Hepatocyte (in vitro differentiated cells): ENCODE data around the gene FBLN2.

Experiments
- EZH2 ChIP-seq: fragments of 200-600 bp; sonication (generic); IDR thresholded peaks from 2 replicates; pipeline ENCODE4 v1.6.1; 2016; ENCODE audit warnings: antibody characterized with exemption, mild to moderate bottlenecking, borderline replicate concordance
- EZH2phosphoT487 ChIP-seq: fragments of 200-600 bp; sonication (generic); IDR thresholded peaks from one replicate; pipeline ENCODE4 v1.6.1; 2018; ENCODE audit warnings: antibody characterized with exemption, mild to moderate bottlenecking, low read depth, moderate library complexity; ENCODE audit not compliant: unreplicated experiment, severe bottlenecking
- TF ChIP-seq, protein P1 (sequence below): fragments of 200-600 bp; sonication (generic); IDR thresholded peaks from 2 replicates; pipeline ENCODE4 v1.5.1; 2016; ENCODE audit warnings: antibody characterized with exemption, mild to moderate bottlenecking; ENCODE audit not compliant: poor library complexity

DNA sequence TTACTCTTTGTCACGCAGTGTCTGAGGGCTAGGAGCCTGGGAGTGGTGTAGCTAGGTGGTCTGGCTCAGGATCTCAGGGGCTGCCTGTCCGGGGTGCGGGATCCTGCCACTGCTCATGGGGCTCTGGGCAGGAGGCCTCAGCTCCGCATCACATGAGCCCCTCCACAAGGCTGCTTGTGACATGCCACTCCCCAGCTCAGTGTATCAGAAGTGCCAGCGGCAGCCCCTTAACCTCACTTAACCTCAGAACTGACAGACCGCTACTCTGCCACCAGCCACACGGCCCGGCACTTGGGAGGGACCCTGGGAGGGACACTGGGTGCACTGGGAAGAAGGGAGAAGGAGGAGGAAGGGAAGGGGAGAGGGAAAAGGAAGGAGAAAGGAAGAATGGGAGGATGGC, 87.9 kb downstream of the FBLN2 start:
- TF ChIP-seq, protein P1, sequence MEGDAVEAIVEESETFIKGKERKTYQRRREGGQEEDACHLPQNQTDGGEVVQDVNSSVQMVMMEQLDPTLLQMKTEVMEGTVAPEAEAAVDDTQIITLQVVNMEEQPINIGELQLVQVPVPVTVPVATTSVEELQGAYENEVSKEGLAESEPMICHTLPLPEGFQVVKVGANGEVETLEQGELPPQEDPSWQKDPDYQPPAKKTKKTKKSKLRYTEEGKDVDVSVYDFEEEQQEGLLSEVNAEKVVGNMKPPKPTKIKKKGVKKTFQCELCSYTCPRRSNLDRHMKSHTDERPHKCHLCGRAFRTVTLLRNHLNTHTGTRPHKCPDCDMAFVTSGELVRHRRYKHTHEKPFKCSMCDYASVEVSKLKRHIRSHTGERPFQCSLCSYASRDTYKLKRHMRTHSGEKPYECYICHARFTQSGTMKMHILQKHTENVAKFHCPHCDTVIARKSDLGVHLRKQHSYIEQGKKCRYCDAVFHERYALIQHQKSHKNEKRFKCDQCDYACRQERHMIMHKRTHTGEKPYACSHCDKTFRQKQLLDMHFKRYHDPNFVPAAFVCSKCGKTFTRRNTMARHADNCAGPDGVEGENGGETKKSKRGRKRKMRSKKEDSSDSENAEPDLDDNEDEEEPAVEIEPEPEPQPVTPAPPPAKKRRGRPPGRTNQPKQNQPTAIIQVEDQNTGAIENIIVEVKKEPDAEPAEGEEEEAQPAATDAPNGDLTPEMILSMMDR, result no peak
- TF ChIP-seq EZH2 (no peak), EZH2phosphoT487 (no peak)
